CD1c-positive myeloid dendritic cell (primary cell): ENCODE data around the gene PIGS.

Experiments used
- DNase-seq: peaks from one replicate; pipeline ENCODE4 v3.0.0-alpha.2; 2016; ENCODE audit errors: extremely low spot score

PIGS gene

GRCh38 chr17:28506763-28507487, 64.4 kb downstream of the PIGS start:
- no peak for DNase-seq

DNA sequence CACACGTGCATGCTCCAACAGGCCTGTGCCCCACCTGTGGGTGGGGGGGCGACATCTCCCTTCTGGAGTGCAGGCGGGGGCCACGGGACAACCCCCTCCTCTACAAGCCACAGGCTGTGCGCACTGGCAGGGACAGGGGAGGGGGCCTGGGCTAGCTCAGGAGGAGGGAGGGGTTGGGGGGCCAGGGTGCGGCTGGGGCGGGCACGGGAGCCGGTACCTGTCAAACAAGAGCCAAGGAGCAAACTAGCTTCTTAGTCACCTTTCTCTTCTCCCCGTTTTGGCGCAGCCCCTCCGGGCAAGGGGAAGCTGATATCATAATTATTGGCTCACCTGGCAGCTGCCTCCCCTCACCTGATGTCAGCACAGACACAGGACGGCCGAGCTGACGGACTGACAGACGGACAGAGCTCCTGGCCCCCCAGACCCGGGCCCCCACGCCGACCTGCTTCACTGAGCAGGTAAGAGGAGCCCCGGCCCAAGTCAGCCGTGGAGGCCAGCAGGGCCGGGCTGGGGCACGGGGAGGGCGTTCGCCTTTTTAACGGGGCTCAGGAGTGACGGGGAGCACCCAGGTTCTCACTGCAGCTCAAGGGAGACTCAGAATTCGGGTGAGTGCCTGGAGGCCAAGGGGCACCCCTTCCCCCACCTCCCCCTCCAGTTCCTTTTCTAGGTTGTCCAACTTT, 65.2 kb downstream of the PIGS start, which contains the start of gene FOXN1:
FOXN1 (plus strand) TSS at position 363 of the 680 bp plus-strand sequence. CDS start 17,622 bp downstream, outside the sequence.
- no peak for DNase-seq

DNA sequence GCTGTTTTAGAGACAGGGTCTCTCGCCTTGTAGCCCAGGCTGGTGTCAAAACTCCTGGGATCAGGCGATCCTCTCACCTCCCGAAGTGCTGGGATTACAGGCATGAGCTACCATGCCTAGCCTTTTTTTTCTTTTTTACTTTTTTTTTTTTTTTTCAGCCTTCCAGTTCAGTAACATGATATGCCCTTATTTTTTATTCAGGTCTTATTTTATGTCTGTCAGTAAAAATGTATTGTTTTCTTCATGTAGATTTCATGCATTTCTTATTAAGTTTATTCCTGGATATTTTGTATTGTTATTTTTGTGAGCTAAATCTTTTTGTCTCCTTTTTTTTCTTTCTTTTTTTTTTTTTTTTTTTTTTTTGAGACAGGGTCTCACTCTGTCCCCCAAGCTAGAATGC, 67.9 kb downstream of the PIGS start:
- DNase-seq: no peak
